Measurements from ENCODE around the gene FRMPD2.
A peak's percentile ranks its signal among the peaks of the same experiment; 100 is the strongest.

The FRMPD2 gene

DNA sequence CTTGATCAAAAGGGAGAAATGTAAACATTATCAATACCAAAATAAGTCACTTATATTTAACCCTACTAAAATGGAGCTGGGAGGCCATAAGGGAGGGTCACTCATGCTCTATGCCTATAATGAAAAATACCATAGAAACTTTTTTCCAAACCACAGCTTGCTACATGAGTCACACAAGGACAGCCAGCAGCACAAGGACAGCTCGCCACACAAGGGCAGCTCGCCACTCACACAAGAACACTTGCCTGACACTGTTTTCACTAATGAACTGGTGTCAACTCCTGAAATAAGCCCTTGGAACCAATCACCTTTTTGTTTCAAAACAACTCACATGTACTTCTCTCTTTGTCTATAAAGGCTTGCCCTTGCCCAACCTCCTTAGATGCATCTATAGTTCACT is 43.3 kb downstream of the FRMPD2 start:
- Histone ChIP-seq H2AFZ (ENCODE audit: low read length) (no peak overlapping the region), H3K9me2 (replicated peaks; ENCODE audit: low read depth, low read length) (no peaks in the 10 kb centered on the region), H3K9me3 (ENCODE audit: insufficient read depth, low read depth, low read length) (no peaks in the 10 kb centered on the region), H3K4me1 (ENCODE audit: insufficient read depth, low read length, poor library complexity, severe bottlenecking) (peaks cover 15% of the 10 kb centered on the region), H3K36me3 (ENCODE audit: insufficient read depth, low read length) (no peaks in the 10 kb centered on the region), H3K4me3 (ENCODE audit: low read length, poor library complexity, severe bottlenecking) (no peak overlapping the region), H3K79me2 (ENCODE audit: insufficient read depth, low read length) (no peaks in the 10 kb centered on the region), H3K27me3 (ENCODE audit: insufficient read depth, low read length, poor library complexity, severe bottlenecking) (no peaks in the 10 kb centered on the region), H3K4me2 (ENCODE audit: low read depth, low read length, poor library complexity, severe bottlenecking) (peak overlapping the region; percentile 6), H3K9ac (ENCODE audit: low read depth, low read length, poor library complexity, severe bottlenecking) (no peak overlapping the region), H3F3A (ENCODE audit: low read depth) (no peaks in the 10 kb centered on the region), H4K20me1 (ENCODE audit: insufficient read depth, low read length, poor library complexity, severe bottlenecking) (no peaks in the 10 kb centered on the region)
- TF ChIP-seq EZH2phosphoT487 (IDR thresholded peaks at IDR 0.05; ENCODE audit: borderline replicate concordance): no peak
- TF ChIP-seq, protein P1, sequence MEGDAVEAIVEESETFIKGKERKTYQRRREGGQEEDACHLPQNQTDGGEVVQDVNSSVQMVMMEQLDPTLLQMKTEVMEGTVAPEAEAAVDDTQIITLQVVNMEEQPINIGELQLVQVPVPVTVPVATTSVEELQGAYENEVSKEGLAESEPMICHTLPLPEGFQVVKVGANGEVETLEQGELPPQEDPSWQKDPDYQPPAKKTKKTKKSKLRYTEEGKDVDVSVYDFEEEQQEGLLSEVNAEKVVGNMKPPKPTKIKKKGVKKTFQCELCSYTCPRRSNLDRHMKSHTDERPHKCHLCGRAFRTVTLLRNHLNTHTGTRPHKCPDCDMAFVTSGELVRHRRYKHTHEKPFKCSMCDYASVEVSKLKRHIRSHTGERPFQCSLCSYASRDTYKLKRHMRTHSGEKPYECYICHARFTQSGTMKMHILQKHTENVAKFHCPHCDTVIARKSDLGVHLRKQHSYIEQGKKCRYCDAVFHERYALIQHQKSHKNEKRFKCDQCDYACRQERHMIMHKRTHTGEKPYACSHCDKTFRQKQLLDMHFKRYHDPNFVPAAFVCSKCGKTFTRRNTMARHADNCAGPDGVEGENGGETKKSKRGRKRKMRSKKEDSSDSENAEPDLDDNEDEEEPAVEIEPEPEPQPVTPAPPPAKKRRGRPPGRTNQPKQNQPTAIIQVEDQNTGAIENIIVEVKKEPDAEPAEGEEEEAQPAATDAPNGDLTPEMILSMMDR (conservative IDR thresholded peaks at IDR 0.05; ENCODE audit: low read length): no peak

DNA sequence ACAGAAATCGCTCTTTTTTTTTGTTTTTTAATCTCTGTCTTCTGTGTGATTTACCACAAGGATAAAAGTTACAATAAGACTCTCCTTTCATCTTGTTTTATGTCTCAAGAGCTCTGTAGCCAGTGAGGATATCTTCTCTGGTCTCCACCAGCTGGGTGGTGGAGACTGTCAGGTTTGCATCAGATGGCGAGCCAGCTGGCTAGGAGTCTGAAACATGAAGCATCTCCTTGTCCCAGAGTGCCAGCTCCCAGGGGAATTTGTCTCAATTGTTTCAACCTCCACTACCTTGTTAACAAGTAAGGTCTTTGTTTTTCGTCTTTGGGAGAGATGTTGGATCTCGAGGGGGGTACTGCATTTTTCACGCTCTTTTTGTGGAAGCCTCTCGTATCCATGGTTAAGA is 47.3 kb downstream of the FRMPD2 start:
- H4K20me1 ChIP-seq (ENCODE audit: insufficient read depth, low read length, poor library complexity, severe bottlenecking): no peaks in the 10 kb centered on the region
- H3K4me1 ChIP-seq (ENCODE audit: insufficient read depth, low read length, poor library complexity, severe bottlenecking): peaks cover 15% of the 10 kb centered on the region
- no peaks in the 10 kb centered on the region for H3K79me2 ChIP-seq (ENCODE audit: insufficient read depth, low read length)
- no peak overlapping the region for H2AFZ ChIP-seq (ENCODE audit: low read length)
- H3K4me3 ChIP-seq (ENCODE audit: low read length, poor library complexity, severe bottlenecking): no peak overlapping the region
- no peaks in the 10 kb centered on the region for H3K9me3 ChIP-seq (ENCODE audit: insufficient read depth, low read depth, low read length)
- H3K4me2 ChIP-seq (ENCODE audit: low read depth, low read length, poor library complexity, severe bottlenecking): no peak overlapping the region
- no peaks in the 10 kb centered on the region for H3K27me3 ChIP-seq (ENCODE audit: insufficient read depth, low read length, poor library complexity, severe bottlenecking)
- H3K36me3 ChIP-seq (ENCODE audit: insufficient read depth, low read length): no peaks in the 10 kb centered on the region
- H3F3A ChIP-seq (ENCODE audit: low read depth): no peaks in the 10 kb centered on the region
- H3K9ac ChIP-seq (ENCODE audit: low read depth, low read length, poor library complexity, severe bottlenecking): no peak overlapping the region
- no peaks in the 10 kb centered on the region for H3K9me2 ChIP-seq (replicated peaks; ENCODE audit: low read depth, low read length)
- TF ChIP-seq EZH2phosphoT487 (IDR thresholded peaks at IDR 0.05; ENCODE audit: borderline replicate concordance): no peak
- TF ChIP-seq, protein P1 (conservative IDR thresholded peaks at IDR 0.05; ENCODE audit: low read length): no peak

DNA sequence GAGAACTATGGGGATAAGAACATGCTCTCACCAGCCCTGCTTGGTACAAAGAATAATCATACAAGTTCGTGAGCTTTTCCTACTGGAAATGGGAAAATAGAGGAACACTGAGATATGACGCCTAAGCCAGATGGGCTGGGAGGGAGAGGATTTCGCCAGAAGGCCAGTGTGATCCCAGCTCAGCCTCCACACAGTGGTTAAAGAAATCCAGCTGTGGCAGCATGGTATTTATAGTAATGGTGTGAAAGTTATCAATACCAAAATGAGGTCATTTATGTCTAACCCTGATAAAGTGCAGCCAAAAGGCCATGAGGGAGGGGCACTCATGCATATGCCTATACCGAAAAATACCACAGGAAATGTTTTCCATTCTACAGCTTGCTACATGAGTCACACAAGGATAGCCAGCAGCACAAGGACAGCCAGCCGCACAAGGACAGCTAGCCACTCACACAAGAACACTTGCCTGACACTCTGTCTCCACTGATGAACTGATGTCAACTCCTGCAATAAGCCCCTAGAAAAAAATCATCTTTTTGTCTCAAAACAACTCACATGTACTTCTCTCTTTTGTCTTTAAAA is 49.4 kb downstream of the FRMPD2 start:
- H3F3A ChIP-seq (ENCODE audit: low read depth): no peaks in the 10 kb centered on the region
- no peaks in the 10 kb centered on the region for H3K9me2 ChIP-seq (replicated peaks; ENCODE audit: low read depth, low read length)
- H2AFZ ChIP-seq (ENCODE audit: low read length): peak overlapping the region; percentile 53
- H3K9me3 ChIP-seq (ENCODE audit: insufficient read depth, low read depth, low read length): no peaks in the 10 kb centered on the region
- H3K9ac ChIP-seq (ENCODE audit: low read depth, low read length, poor library complexity, severe bottlenecking): no peak overlapping the region
- no peaks in the 10 kb centered on the region for H3K4me1 ChIP-seq (ENCODE audit: insufficient read depth, low read length, poor library complexity, severe bottlenecking)
- no peaks in the 10 kb centered on the region for H3K27me3 ChIP-seq (ENCODE audit: insufficient read depth, low read length, poor library complexity, severe bottlenecking)
- H3K4me3 ChIP-seq (ENCODE audit: low read length, poor library complexity, severe bottlenecking): peak overlapping the region; percentile 29
- no peaks in the 10 kb centered on the region for H4K20me1 ChIP-seq (ENCODE audit: insufficient read depth, low read length, poor library complexity, severe bottlenecking)
- no peaks in the 10 kb centered on the region for H3K36me3 ChIP-seq (ENCODE audit: insufficient read depth, low read length)
- H3K79me2 ChIP-seq (ENCODE audit: insufficient read depth, low read length): no peaks in the 10 kb centered on the region
- TF ChIP-seq EZH2phosphoT487 (IDR thresholded peaks at IDR 0.05; ENCODE audit: borderline replicate concordance): no peak
- TF ChIP-seq, protein P1 (conservative IDR thresholded peaks at IDR 0.05; ENCODE audit: low read length): no peak
- H3K4me2 ChIP-seq (ENCODE audit: low read depth, low read length, poor library complexity, severe bottlenecking): peak overlapping the region; percentile 40

All from Loucy (cell line).